ENCODE results near the gene ZNF221.

GRCh38 chr19:43984687-43985000 is 33.6 kb downstream of the ZNF221 start:
- TF ChIP-seq CTCF (IDR thresholded peaks at IDR 0.05) (no peak), ZFX (IDR thresholded peaks at IDR 0.05; ENCODE audit: borderline replicate concordance) (no peak)
